Measurements from ENCODE around the gene DVL1. TPM values are rescaled to one million over a fixed set of nuclear protein-coding genes. Genes with fewer than 3 reads are reported as not detected.

Gene DVL1
- total and polyA plus RNA-seq, 2 experiments from 2014 or later, result 8.6 to 113 TPM

GRCh38 chr1:1381294-1381693 is 32.1 kb upstream of the DVL1 start:
- H3K36me3 ChIP-seq (ENCODE audit: low read depth), result peaks cover 8% of the 10 kb centered on the region; the same call in 1 of the 2 replicates
- in situ Hi-C loops (cut with MboI), result no loop called here
- TF ChIP-seq EZH2 (IDR thresholded peaks at IDR 0.05; ENCODE audit: insufficient read depth, poor library complexity, severe bottlenecking) (no peak), EZH2phosphoT487 (IDR thresholded peaks at IDR 0.05; ENCODE audit: insufficient read depth, low read depth) (no peak)
- no peaks in the 10 kb centered on the region for H3K27me3 ChIP-seq (replicated peaks; ENCODE audit: insufficient read depth)
- DNase-seq, result no peak
- H3K79me2 ChIP-seq (ENCODE audit: insufficient read depth), result peaks cover 50% of the 10 kb centered on the region
- no peak overlapping the region for H3K27ac ChIP-seq
- H3K4me3 ChIP-seq, result no peak overlapping the region
- H3K4me1 ChIP-seq (ENCODE audit: insufficient read depth), result no peaks in the 10 kb centered on the region
- H2AFZ ChIP-seq, result no peak overlapping the region
- H3K9me2 ChIP-seq (ENCODE audit: insufficient read depth), result no peaks in the 10 kb centered on the region
- no peaks in the 10 kb centered on the region for H3K9me3 ChIP-seq (ENCODE audit: low read depth)
- no peak overlapping the region for H3K9ac ChIP-seq
- WGBS, 2 experiments (ENCODE audit: low coverage in 1 of 2, low lambda C conversion rate in 2 of 2, missing lambda C conversion rate in 2 of 2), result 77 to 90% methylated on average over 5 to 8 of the region's 8 CpGs
- H4K20me1 ChIP-seq (ENCODE audit: insufficient read depth), result no peaks in the 10 kb centered on the region
- peaks cover 13% of the 10 kb centered on the region; the same call in 1 of the 2 replicates for H3F3A ChIP-seq (ENCODE audit: insufficient read depth)
- H3K4me2 ChIP-seq (ENCODE audit: unreplicated experiment), result no peak overlapping the region

- TF ChIP-seq EZH2phosphoT487 (IDR thresholded peaks at IDR 0.05; ENCODE audit: insufficient read depth, low read depth), result no peak
- no peak for TF ChIP-seq EZH2 (IDR thresholded peaks at IDR 0.05; ENCODE audit: insufficient read depth, poor library complexity, severe bottlenecking)
- no peak overlapping the region for H3K9ac ChIP-seq
- no peak overlapping the region for H3K27ac ChIP-seq
- no peak overlapping the region for H3K4me3 ChIP-seq
- H3K36me3 ChIP-seq (ENCODE audit: low read depth), result 0 out of 2 replicates have a peak, but pooled peaks cover 4% of the 10 kb centered on the region
- no peaks in the 10 kb centered on the region for H3K9me2 ChIP-seq (ENCODE audit: insufficient read depth)
- H4K20me1 ChIP-seq (ENCODE audit: insufficient read depth), result no peaks in the 10 kb centered on the region
- in situ Hi-C loops (cut with MboI), result no loop called here
- H3K4me2 ChIP-seq (ENCODE audit: unreplicated experiment), result no peak overlapping the region
- no peaks in the 10 kb centered on the region for H3K27me3 ChIP-seq (replicated peaks; ENCODE audit: insufficient read depth)
- peaks cover 50% of the 10 kb centered on the region for H3K79me2 ChIP-seq (ENCODE audit: insufficient read depth)
- WGBS, 2 experiments (ENCODE audit: low coverage in 1 of 2, low lambda C conversion rate in 2 of 2, missing lambda C conversion rate in 2 of 2), result 87 to 95% methylated on average over 13 to 16 of the region's 16 CpGs
- DNase-seq, result no peak
- H2AFZ ChIP-seq, result no peak overlapping the region
- H3K9me3 ChIP-seq (ENCODE audit: low read depth), result no peaks in the 10 kb centered on the region
- 0 out of 2 replicates have a peak, but pooled peaks cover 3% of the 10 kb centered on the region for H3K4me1 ChIP-seq (ENCODE audit: insufficient read depth)
- peaks cover 17% of the 10 kb centered on the region; the same call in 1 of the 2 replicates for H3F3A ChIP-seq (ENCODE audit: insufficient read depth)
These were observed 31.6 kb upstream of the DVL1 start for GRCh38 chr1:1380860-1381259.

GRCh38 chr1:1377540-1378205 is 28.5 kb upstream of the DVL1 start:
- no peak for DNase-seq
- in situ Hi-C loops (cut with MboI), result no loop called here
- Histone ChIP-seq H3K27me3 (replicated peaks; ENCODE audit: insufficient read depth) (no peaks in the 10 kb centered on the region), H2AFZ (no peak overlapping the region), H3K79me2 (ENCODE audit: insufficient read depth) (peaks cover 44% of the 10 kb centered on the region), H3K9me2 (ENCODE audit: insufficient read depth) (no peaks in the 10 kb centered on the region), H3K36me3 (ENCODE audit: low read depth) (no peaks in the 10 kb centered on the region), H3K9ac (no peak overlapping the region), H3K9me3 (ENCODE audit: low read depth) (no peaks in the 10 kb centered on the region), H3K27ac (no peak overlapping the region), H3K4me2 (ENCODE audit: unreplicated experiment) (no peak overlapping the region), H3F3A (ENCODE audit: insufficient read depth) (peaks cover 18% of the 10 kb centered on the region; the same call in 1 of the 2 replicates), H3K4me3 (no peak overlapping the region), H3K4me1 (ENCODE audit: insufficient read depth) (0 out of 2 replicates have a peak, but pooled peaks cover 4% of the 10 kb centered on the region), H4K20me1 (ENCODE audit: insufficient read depth) (no peaks in the 10 kb centered on the region)
- WGBS, 2 experiments (ENCODE audit: low coverage in 1 of 2, low lambda C conversion rate in 2 of 2, missing lambda C conversion rate in 2 of 2), result 94 to 95% methylated on average over 16 of the region's 16 CpGs
- TF ChIP-seq EZH2 (IDR thresholded peaks at IDR 0.05; ENCODE audit: insufficient read depth, poor library complexity, severe bottlenecking), result no peak
- TF ChIP-seq EZH2phosphoT487 (IDR thresholded peaks at IDR 0.05; ENCODE audit: insufficient read depth, low read depth), result no peak

GRCh38 chr1:1376551-1377226 is 27.5 kb upstream of the DVL1 start:
- H3K36me3 ChIP-seq (ENCODE audit: low read depth), result no peaks in the 10 kb centered on the region
- in situ Hi-C loops (cut with MboI), result no loop called here
- H3K9me2 ChIP-seq (ENCODE audit: insufficient read depth), result no peaks in the 10 kb centered on the region
- 0 out of 2 replicates have a peak overlapping the region, but pooled peaks have one; percentile 98 for H3K9ac ChIP-seq
- no peak overlapping the region for H2AFZ ChIP-seq
- no peak overlapping the region for H3K27ac ChIP-seq
- peak; percentile 4 for DNase-seq
- H3K9me3 ChIP-seq (ENCODE audit: low read depth), result no peaks in the 10 kb centered on the region
- H3K79me2 ChIP-seq (ENCODE audit: insufficient read depth), result peaks cover 47% of the 10 kb centered on the region
- H3K4me1 ChIP-seq (ENCODE audit: insufficient read depth), result peaks cover 9% of the 10 kb centered on the region
- 90% methylated on average over 10 of the region's 10 CpGs for WGBS, 2 experiments (ENCODE audit: low coverage in 1 of 2, low lambda C conversion rate in 2 of 2, missing lambda C conversion rate in 2 of 2)
- H3K4me2 ChIP-seq (ENCODE audit: unreplicated experiment), result no peak overlapping the region
- H3F3A ChIP-seq (ENCODE audit: insufficient read depth), result peaks cover 18% of the 10 kb centered on the region; the same call in 1 of the 2 replicates
- H3K27me3 ChIP-seq (replicated peaks; ENCODE audit: insufficient read depth), result no peaks in the 10 kb centered on the region
- no peaks in the 10 kb centered on the region for H4K20me1 ChIP-seq (ENCODE audit: insufficient read depth)
- no peak overlapping the region for H3K4me3 ChIP-seq
- no peak for TF ChIP-seq EZH2 (IDR thresholded peaks at IDR 0.05; ENCODE audit: insufficient read depth, poor library complexity, severe bottlenecking)
